Measurements from ENCODE around the gene SLC16A5.
A peak's percentile ranks its signal among the peaks of the same experiment; 100 is the strongest.
"Not testable (repeated sequence)": the region's sequence is repeated elsewhere in the genome, so short reads cannot be mapped to it uniquely, and the experiment has no call there.

SLC16A5 gene, protein sequence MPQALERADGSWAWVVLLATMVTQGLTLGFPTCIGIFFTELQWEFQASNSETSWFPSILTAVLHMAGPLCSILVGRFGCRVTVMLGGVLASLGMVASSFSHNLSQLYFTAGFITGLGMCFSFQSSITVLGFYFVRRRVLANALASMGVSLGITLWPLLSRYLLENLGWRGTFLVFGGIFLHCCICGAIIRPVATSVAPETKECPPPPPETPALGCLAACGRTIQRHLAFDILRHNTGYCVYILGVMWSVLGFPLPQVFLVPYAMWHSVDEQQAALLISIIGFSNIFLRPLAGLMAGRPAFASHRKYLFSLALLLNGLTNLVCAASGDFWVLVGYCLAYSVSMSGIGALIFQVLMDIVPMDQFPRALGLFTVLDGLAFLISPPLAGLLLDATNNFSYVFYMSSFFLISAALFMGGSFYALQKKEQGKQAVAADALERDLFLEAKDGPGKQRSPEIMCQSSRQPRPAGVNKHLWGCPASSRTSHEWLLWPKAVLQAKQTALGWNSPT

DNA sequence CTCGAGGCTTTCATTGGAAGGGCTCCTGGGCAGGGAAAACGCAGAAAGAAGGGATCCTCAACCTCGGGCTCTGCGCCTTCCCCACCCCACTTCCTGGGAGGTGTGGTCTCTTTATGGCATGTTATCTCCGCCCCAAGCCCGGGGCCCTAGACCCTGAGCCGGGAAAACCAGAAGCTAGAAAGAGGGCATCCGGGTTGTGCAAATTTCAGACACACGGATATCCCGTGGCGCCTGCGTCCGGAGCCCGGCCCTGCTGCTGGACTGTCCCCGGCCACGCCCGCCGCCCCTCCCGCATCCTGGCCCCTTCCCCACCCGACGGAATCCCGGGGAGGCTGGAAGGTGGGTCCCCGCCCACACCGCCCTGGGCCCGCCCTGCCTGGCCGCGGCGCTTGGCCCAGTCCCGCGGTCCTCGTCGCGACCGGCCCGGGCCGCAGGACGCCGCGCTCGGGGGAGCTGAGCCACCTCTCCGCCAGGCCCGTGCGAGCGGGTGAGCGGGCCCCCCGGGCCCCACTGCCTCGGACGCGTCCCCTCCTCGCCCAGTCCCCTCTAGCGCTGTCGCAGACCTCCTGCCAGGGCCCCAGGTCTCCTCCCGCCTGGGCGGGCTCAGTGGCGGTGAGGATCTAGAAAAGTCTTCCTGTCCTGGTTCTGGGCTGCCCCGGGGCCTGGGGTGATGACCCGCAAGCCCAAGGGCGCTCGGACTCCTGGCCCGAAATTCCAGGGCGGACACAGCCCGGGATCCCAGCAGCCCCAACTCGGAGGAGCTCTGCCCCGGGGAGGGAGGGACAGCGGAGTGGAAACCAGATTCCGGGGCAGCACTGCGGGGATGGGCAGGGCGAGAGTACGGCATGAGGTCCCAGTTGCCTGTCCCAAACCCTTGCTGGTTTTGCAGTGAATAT is at the start of gene SLC16A5:
SLC16A5 (plus strand) TSS at position 397 of the 896 bp plus-strand sequence. CDS start 5,683 bp downstream, outside the sequence.
- DNase-seq (ENCODE audit: extremely low read depth in 1 of 2, low read depth in 1 of 2): no peak

DNA sequence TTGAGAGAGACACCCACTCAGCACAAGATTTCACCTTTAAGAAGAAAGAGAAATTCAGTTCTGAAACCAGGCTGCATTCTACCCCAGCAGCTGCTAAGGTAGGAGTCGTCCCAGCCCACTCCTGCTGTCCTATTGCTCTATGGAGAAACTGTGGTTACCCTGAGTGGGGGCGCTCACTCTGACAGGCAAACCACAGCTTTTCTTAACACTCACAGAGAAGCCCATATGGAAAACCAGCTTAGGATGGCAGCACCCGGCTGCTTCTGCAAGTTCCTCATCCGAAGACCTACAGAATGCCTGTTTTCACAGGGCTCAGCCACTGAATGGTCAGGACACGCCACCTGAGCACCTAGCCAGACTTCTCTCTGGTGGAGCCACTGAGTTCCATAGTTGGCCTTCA is 48.5 kb upstream of the SLC16A5 start:
- DNase-seq (ENCODE audit: extremely low read depth in 1 of 2, low read depth in 1 of 2): no peak

DNA sequence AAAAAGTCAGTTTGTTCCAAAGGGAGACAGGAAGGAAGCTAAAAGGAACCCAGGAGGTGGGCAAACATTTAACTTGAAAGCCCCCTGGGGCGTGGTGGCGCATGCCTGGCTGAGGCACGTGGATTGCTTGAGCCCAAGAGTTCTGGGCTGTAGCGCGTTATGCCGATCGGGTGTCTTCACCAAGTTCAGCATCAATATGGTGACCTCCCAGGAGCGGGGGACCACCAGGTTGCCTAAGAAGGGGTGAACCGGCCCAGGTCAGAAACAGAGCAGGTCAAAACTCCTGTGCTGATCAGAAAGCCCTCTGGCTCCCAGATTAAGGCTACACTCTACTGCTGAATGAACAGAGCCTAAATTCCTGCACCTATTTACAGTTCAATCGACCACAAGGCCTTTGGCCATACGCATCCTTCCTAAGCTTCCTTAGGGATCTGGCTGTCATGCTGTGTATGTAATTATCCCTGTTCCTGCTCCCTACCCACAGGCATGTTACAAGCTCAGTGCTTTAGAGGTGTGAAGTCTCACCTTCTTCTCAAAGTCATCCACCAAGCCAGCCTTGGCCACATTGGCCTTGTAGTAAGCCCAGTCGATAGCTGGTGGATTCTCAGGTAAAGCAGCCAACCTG is 46.0 kb upstream of the SLC16A5 start:
- no peak for DNase-seq (ENCODE audit: extremely low read depth in 1 of 2, low read depth in 1 of 2)

DNA sequence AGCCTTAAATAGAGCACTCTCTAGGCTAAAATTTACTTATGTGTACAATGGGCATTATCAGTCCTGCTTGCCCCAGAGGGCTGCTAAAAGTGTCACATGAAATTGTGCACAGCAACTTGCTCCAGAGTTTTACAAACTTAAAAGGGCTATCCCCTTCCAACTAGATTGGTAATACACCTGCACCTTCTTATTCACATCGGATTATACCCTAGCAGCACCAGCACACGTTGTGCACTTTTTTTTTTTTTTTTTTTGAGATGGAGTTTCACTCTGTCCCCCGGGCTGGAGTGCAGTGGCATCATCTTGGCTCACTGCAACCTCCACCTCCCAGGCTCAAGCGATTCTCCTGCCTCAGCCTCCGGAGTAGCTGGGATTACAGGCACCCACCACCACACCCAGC is 44.0 kb upstream of the SLC16A5 start:
- DNase-seq (ENCODE audit: extremely low read depth in 1 of 2, low read depth in 1 of 2): not testable (repeated sequence)

DNA sequence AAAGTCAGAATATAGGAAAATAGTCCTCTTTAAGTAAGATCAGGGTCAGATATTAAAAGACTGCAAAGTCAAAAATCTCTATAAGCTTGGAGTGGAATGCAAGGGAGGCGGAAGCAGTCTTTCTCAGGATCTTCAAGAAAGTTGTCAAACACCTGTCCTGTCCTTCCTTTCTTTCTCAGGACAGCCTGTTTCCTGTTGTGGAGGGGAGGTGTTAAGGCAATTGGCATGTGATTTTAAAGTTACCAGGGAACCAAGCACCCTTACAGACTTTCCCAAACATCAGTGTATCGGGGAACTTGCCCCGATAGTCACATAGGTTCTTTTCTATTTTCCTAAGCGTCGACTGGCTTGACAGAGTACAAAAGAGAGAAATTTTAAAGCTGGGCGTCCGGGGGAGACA is 43.0 kb upstream of the SLC16A5 start:
- DNase-seq (ENCODE audit: extremely low read depth in 1 of 2, low read depth in 1 of 2): no peak

DNA sequence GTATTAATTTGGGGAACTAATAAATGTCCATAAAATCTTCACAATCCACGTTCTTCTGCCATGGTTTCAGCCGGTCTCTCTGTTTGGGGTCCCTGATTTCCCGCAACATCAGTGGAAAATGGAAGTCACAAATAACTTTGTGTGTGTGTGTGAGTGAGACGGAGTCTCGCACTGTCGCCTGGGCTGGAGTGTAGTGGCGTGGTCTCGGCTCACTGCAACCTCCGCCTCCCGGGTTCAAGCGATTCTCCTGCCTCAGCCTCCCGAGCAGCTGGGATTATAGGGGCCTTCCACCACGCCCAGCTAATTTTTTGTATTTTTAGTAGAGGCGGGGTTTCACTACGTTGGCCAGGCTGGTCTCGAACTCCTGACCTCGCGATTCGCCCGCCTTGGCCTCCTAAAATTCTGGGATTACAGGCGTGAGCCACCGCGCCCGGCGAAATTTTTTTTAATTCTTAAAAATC is 41.8 kb upstream of the SLC16A5 start:
- not testable (repeated sequence) for DNase-seq (ENCODE audit: extremely low read depth in 1 of 2, low read depth in 1 of 2)

DNA sequence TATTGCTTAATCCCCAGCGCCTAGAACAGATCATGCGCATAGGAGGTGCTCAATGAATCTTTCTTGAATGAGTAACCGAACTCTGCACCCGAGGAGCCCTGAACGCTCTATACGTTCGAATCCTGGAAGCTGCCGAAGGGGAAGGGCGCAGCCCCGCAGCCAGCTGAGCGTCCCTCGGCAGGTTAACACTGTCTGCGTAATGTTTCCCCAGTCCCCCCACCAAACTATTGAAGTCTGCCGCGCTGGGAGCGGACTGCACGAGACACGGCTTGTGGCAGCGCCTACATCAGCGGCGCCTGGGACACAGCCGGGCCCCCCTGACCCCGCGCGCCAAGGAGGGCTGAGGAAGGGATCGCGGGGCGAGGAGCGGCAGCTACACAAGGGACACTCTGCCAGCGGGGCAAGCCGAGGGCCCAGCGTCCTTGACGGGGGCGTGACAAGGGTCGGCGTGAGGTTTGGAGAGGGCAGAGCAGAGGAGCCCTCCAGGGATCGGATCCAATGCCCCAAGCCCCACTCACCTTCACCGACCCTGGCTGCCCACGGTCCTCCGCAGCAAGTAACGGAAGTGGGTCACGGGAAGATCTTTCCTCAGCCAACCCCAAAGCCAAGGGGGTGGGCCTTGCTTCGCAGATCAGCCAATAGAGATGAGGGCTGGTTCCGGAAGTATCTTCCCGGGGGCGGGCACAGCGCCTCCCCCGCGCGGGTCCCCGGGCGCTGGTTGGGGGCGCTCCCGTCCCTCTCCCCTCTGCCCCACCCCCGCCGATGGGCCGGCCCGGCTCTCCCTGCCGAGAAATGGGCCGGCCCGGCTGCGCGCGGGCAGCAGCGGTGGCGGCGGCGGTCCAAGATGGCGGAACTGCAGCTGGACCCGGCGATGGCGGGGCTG is 41.1 kb upstream of the SLC16A5 start, which contains the start of the genes ATP5PD and KCTD2:
ATP5PD (minus strand) TSS at position 563 of the 883 bp plus-strand sequence. CDS start 4,319 bp downstream, outside the sequence.
KCTD2 (plus strand) TSS at position 819 of the 883 bp plus-strand sequence; CDS start at position 845, 26 bp downstream.
- peak; percentile 94 to 98 for DNase-seq (ENCODE audit: extremely low read depth in 1 of 2, low read depth in 1 of 2)

DNA sequence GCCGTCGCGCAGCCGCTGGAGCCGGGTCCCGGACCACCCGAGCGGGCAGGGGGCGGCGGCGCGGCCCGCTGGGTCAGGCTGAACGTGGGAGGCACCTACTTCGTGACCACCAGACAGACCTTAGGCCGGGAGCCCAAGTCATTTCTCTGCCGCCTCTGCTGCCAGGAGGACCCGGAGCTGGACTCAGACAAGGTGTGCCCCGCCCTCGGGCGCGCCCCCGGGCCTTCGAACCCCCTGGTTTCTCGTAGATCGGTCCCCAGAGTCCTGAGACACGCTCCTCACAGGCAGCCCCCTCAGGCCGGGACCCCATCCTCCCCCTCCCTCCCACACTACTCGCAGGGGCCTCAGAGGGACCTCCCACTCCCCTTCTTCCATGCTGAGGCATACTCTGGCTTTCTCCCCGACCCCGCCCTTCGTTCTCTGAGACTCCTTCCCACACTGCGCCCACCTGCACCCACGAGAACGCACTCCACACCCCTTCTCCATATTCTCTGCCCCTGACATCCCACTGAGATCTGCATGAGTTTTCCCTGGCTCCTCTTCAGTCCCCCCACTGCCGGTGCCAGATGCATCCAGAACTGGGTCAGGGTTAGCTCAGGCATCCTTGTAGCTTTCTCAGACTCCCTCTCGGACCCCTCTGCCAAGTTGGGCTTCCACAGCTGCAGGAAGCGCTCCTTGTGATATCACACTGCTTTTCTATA is 40.2 kb upstream of the SLC16A5 start:
- DNase-seq (ENCODE audit: extremely low read depth in 1 of 2, low read depth in 1 of 2): no peak

DNA sequence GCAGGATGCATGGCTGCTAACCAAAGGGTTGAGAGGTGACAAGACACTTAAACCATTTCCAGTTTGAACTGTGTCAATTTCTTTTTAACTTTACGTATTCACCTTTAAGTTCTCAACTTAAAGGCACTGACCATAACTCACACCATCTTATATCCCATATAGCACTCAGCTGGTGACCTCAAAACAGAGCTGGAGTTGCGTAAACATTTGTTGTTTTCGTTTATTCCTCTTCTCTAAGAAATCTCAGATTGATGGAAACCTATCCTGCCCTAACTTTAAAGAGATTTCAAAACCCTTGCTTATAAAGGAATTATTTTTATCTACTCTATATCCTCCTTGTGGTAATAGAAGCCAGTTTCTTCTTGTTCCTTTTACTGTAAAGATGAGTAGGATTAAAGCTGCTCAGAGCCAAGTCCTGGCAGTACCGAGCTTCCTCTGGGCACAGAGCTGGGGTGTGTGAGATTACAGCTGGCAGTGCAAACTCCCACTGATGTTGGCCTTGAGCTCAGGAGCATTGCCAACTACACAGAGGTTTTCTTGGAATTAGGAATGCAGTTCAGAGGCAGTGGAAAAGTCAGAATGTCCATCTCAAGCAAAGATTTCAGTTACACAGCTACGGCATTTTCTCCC is 39.4 kb upstream of the SLC16A5 start:
- no peak for DNase-seq (ENCODE audit: extremely low read depth in 1 of 2, low read depth in 1 of 2)

DNA sequence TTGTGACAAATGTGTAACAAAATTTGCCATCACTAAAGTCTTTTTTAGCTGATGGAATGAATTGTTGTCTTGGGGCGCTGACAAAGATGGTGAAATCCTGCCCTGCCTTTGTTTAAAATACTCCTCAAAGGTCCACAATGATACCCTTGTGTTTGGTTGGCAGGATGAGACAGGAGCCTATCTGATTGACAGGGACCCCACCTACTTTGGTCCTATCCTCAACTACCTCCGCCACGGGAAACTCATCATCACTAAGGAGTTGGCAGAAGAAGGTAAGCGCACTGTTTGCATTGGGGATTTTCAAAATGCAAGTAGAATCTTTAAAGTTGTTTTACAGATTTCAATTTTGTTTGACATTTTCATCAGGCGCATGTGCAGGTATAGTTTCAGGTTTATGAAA is 38.7 kb upstream of the SLC16A5 start:
- DNase-seq (ENCODE audit: extremely low read depth in 1 of 2, low read depth in 1 of 2): no peak

DNA sequence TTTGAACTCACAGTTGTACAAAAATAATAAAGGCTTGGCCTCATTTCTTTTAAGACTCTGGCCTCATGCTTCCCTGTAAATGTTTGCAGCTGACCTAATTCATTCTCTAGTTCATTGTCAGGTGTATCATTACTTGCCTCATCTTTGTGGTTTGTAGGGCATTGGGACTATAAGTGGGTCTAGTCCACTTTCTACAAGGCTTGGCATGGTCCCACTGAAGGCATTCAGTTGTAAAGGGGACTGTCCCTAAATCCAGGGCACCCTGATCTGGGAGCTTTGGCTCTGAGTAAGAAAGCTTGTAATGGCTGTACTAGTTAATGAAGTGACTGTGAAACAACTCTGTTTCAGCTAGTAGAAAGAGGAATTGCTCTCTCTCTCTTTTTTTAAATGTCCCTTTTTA is 38.0 kb upstream of the SLC16A5 start:
- DNase-seq (ENCODE audit: extremely low read depth in 1 of 2, low read depth in 1 of 2): no peak

DNA sequence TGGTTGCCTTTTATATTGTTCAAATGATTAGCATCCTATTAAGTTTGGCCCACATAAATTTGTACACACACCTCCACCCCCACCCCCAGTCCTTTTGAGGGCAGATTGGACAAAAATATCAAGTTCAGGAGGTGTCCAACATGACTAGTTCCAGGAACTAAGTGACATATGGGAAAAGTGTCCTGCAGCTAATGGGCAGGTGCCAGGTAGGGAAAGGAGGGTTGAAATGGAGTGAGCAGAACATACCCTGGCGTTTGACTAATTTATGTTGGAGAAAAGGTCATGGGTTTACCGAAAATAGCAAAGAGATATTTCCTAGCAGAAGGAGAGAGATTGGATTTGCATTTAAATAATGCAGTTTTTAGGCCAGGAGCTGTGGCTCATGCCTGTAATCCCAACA is 35.8 kb upstream of the SLC16A5 start:
- no peak for DNase-seq (ENCODE audit: extremely low read depth in 1 of 2, low read depth in 1 of 2)

DNA sequence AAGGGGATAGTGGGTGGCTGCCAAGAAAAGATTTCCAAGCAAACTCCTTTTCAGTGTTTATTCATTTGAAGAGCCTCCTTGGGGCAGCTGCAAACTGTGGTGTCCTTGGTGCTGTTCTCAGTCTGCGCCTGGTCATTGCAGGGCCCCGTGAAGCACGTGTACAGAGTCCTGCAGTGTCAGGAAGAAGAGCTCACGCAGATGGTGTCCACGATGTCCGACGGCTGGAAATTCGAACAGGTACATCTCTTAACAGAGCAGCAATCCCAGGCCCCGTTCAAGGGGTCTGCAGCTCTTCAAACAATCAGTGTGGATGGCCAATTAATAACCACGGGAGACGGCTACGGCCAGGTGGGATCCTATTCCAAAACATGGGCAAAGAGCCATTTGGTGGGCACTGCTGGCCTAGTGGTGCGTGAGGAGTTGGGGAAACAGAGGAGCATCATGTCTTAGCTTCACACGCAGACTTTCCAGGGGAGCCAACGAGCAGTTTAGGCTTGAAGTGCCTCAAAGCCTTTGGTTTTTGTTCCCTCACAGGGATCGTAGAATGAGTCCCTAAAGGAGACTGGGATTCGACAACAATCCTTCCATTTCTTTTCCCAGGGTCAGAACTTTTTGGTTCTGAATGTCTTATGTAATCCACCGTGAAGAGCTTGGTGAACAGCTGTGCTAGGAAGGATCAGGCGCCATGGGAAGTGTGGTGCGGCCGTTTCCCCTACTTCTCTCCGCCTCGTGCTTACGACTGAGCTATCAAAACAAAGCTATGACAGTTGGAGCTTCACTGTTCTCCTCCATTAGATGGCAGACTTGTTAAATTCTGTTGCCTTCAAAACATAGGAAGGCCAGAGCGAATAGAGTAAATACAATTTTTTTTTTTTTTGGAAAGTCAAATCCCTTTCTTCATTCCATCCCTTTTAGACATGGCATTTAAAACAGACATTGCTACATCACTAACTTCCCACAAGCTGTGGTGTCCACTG is 28.1 kb upstream of the SLC16A5 start:
- no peak for DNase-seq (ENCODE audit: extremely low read depth in 1 of 2, low read depth in 1 of 2)

DNA sequence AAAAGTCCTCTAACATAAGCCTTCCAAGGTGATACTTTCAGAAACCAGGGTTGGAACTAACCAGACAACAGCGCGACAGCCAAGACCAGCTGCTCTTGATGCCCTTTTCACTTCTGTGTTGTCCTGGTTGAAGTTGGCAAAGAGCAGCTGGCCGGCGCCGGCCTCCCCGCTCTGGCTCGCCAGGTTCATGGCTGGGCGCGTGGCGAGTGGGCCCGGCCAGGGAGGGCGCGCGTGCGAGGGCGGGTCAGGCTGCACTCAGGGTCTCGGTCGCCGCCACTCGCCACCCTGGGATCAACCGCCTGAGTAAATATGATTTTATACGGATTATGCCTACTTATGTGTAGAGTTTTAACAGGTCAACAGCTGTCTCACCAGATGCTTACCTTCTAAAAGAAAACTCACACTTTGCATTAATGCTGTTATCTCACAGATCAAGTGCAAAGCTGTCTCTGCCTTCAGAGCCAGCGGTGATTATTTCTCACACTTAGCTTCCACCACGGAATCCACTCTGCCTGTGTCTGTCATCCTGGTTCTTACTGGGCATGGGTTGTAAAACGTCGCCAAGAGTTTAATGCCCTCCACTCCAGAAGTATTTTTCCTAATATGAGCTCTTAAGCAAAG is 27.2 kb upstream of the SLC16A5 start:
- DNase-seq (ENCODE audit: extremely low read depth in 1 of 2, low read depth in 1 of 2): no peak

DNA sequence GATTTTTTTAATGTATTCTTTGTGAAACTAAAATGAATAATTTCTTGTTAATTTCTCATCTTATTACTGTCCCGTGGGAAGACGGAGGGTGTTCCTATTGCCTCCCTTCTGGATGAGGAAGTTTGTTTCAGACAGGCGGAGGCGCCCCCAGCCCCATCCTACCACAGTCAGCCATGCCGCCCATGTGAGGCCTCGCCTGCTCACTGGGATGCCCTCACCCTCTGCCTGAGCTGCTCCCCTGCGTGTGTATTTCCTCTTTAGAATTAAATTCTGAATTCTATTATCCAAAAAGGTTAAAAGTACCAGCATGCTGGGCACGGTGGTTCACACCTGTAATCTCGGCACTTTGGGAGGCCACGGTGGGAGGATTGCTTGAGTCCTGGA is 26.7 kb upstream of the SLC16A5 start:
- DNase-seq (ENCODE audit: extremely low read depth in 1 of 2, low read depth in 1 of 2): no peak

DNA sequence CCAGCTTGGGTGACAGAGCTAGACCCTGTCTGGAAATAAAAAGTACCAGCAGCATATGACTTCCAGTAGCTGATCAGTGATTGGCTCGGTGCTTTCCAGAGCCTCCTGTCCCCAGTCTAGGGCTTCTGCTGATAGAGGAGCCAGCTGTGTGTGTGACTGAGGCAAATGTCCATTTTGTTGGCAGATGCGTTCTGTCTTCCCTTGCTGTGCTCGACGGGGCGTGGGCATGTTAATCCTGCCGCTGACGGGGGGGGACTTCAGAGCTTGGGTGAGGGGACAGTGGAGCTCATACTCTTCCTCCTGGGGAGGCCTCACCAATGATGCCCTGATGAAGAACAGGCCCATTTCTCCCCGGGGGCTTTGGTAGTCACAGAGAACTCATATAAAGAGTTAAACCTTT is 26.1 kb upstream of the SLC16A5 start:
- no peak for DNase-seq (ENCODE audit: extremely low read depth in 1 of 2, low read depth in 1 of 2)

DNA sequence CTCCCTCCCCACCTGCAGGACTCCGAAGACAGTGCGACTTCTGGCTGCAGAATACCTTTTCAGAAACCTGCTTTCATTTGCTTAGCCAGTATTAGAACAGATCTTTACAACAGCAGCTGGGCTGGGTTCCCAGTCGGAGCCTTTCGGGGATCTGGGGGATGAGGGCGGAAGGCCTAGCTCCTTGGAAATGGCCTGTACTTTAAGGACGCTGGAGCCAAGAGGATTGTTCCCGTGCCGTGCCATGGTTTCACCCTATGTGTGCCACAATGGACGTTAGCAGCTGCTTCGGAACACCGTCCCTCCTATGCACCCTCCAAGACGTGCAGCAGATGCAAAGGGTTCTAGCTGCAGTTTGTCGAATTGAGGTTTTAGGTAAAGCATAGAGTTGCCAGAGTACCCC is 24.6 kb upstream of the SLC16A5 start:
- no peak for DNase-seq (ENCODE audit: extremely low read depth in 1 of 2, low read depth in 1 of 2)

Data from stimulated activated CD8-positive, alpha-beta memory T cell treated with anti-CD3 and anti-CD28 coated beads, Interleukin-7, amount 100 ng/mL, for 48 hours (primary cell).